GM10266 (cell line): ENCODE results near the gene DRICH1.
"Not testable (repeated sequence)": the region's sequence is repeated elsewhere in the genome, so short reads cannot be mapped to it uniquely, and the experiment has no call there.

Source experiments
- DNase-seq: peaks from one replicate; pipeline ENCODE4 v3.0.0; 2012; ENCODE audit errors: extremely low spot score
- CTCF ChIP-seq: IDR thresholded peaks from 2 replicates; pipeline ENCODE4 v1.5.1; 2012; ENCODE audit warnings: mild to moderate bottlenecking, low read depth; ENCODE audit not compliant: control insufficient read depth, insufficient read depth; ENCODE audit errors: missing control alignments

DRICH1 gene

DNA sequence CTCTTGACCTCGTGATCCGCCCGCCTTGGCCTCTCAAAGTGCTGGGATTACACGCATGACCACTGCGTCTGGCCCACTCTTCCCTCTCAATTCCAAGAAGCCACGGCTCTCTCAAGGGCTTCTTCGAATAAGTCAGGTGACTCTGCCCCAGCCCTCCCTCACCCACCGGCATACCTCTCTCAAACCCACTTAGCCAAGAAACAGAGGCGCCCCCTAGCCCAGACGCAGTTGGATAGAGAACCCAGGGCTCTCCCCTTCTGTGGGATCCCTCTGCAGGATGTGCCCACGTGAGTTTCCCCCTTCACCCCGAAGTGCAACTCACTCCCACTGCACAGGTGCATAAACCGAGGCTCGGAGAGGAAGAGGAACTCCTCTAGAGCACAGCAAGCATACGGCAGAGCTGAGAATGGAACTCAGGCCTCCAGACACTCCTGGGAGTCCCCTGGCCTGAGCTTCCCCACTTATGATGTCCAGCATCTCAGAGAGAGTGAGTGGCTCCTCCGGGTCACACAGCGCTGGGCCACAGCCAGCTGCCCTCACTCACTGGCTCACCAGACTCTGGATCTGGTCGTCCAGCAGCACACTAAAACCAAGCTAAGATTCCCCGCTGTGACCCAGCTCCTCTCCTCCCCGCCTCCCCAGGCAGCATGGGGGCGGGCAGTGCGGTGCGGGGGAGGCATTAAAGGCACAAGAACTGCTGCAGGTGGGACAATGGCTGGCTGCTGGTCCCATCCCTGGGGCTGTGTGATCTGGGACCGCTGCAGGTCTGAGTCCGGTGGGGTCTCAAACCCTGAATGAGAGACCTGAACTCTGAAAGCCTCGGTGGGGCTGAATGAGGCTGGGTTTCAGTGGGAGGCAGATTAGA, 41.9 kb upstream of the DRICH1 start:
- TF ChIP-seq CTCF = no peak
- DNase-seq = no peak

DNA sequence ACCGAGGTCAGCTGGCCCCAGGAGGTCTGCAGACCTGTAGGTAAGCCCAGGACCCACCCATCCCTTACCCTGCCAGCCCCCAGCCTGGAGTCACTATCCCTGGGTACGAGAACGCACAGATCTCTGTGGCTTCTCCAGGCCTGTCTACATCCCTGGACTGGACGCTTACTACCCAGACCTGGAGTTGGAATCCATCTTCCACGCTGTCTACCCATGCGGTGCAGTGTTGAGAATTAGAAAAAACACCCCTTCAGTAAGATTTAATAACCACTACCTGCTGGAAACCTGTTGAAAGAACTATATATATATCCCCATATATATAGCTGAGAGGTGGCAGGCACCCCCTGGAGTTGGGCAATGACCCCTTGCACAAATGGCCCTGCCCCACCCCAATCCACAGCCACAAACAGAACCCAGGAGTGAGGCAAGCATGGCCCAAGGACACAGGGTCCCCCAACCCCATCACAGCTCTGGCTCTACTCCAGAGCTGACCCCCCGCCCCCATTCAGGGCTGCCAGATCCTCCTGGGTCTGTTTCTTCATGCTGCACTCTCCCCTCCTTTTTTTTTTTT, 41.0 kb upstream of the DRICH1 start:
- no peak for DNase-seq
- TF ChIP-seq CTCF = no peak

DNA sequence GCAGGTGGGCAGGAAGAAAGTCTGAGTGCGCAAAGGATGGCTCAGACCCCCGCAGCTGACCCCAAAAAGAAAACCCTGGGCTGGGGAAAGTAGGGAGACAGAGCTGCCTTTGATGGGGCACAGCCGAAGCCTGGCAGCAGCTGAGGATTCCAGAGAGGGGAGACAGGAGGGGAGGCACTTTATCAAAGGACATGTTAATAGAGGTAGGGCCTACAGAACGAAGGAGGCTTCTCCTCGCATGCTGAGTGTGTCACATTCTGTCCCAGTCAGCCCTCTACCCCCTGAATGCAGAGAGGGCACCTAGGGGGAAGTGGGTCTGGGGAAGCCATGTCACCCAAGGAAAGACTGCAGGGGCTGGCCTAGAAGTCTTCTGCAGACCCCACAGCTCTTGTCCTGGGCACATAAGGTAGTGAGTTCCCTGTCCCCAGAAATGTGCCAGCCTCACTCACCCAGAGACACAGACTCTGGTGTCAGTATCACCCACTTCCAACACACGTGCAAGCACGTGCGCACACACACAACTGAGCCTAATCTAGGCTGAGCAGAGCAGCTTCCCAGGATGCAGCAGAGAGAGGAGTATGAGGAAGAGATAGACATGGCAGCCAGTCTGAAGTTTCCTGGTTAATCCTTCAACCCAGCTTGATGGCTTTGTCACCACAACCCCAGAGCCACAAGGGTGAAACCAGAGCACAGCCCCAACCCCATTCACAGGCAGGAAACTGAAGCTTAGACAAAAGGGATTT, 40.4 kb upstream of the DRICH1 start:
- not testable (repeated sequence) for DNase-seq

- DNase-seq = not testable (repeated sequence)
Observed at GRCh38 chr22:23671387-23671786, 39.3 kb upstream of the DRICH1 start.

DNA sequence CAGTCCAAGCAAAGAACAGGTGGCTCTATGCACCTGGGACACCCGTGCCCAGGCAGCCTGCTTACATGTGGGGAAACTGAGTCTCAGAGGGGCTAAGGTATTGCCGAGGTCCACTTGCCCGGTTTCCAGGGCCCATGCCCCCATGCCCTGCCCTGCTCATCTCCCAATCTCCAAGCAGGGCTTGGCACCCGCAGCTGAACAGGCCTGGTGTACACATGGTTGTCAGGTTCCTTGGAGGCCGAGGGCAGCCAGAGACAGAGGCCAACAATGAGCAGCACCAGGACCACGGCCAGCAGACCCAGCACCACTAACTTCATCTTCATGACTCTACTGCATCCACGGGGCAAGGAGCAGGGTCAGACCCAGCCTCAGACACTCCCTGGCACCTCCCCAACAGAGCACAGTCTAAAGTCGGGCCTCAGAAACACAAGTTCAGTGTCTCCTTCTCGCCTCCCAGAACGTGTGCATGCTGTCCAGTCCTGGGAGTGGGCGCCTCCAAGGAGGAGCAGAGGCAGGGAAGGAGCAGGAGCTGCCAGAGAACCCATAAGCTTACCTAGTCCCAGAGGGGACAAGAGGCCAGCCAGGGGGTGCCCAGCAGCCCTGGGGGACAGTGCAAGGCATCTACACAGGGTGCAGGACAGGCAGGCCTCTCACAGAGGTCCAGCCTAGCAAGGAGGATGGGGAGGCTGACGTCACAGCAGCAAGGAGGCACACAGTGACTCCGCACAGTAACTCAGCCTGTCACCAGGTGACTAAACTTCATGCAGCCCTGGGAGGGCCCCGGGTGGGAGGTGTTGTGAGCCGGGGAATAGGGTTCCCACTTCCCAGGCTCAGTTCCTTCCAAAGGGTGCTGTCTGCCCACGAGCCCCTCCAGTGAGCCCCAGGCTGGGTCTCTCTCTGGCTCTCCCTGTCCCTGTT, 38.5 kb upstream of the DRICH1 start:
- DNase-seq = no peak
- no peak for TF ChIP-seq CTCF

- DNase-seq = not testable (repeated sequence)
Observed at GRCh38 chr22:23660381-23660780, 28.3 kb upstream of the DRICH1 start.

GRCh38 chr22:23657727-23658126, 25.6 kb upstream of the DRICH1 start:
- DNase-seq = no peak
- TF ChIP-seq CTCF = no peak

- TF ChIP-seq CTCF = no peak
- no peak for DNase-seq
Observed at GRCh38 chr22:23655891-23656475, 23.9 kb upstream of the DRICH1 start.
